BJ (cell line): ENCODE measurements around the gene RGS3. TPM values are rescaled to one million over a fixed set of nuclear protein-coding genes. Genes with fewer than 3 reads are reported as not detected.

Experiments used
- CTCF ChIA-PET: fragments of 350-600 bp; formaldehyde crosslinking; extraction: SDS; loops from one replicate; lab custom pipeline; 2021; ENCODE audit warnings: antibody characterized with exemption, inconsistent platforms; lab: Yijun Ruan, JAX
- POLR2A ChIA-PET: fragments of 300-600 bp; sonication (Branson Sonifier 250); formaldehyde crosslinking; extraction: SDS; loops from one replicate; lab custom pipeline; 2021; ENCODE audit warnings: antibody characterized with exemption; lab: Charles Lee
- DNase-seq: peaks from one replicate; pipeline ENCODE4 v3.0.0-alpha.2; 2011; ENCODE audit warnings: low read depth
- H3K27me3 ChIP-seq: 2 replicates; pipeline ENCODE4 v1.6.0; 2011; ENCODE audit warnings: low read length; ENCODE audit not compliant: control insufficient read depth, insufficient read depth
- H3K36me3 ChIP-seq: 2 replicates; pipeline ENCODE4 v1.5.1; 2011; ENCODE audit warnings: low read length; ENCODE audit not compliant: control insufficient read depth, insufficient read depth
- H3K4me3 ChIP-seq: 2 replicates; pipeline ENCODE4 v1.5.1; 2011; ENCODE audit warnings: low read depth, mild to moderate bottlenecking, control low read depth, low read length
- CTCF ChIP-seq: IDR thresholded peaks from 2 replicates; pipeline ENCODE4 v1.5.1; 2011; ENCODE audit warnings: low read depth, mild to moderate bottlenecking, control low read depth, inconsistent platforms, low read length, moderate library complexity; ENCODE audit not compliant: insufficient read depth
- polyA plus RNA-seq: library from polyadenylated mRNA; depleted of rRNA; stranded (reverse); fragments of >200 nt; gene quantifications from 2 replicates; pipeline ENCODE4 v1.2.3, GENCODE V29; 2011

Gene RGS3
- polyA plus RNA-seq, 1 experiment: 66.4 TPM

GRCh38 chr9:113536483-113537228 lies 73.1 kb downstream of the RGS3 start:
- CTCF ChIA-PET: interaction anchor here (1.2 to 3.4 kb wide), 2 partner anchors 11 to 28 kb away, joined by 4 to 9 read pairs; no protein-coding TSS in a partner anchor
- H3K27me3 ChIP-seq: no peaks in the 10 kb centered on the region; the same call in 1 of the 2 replicates
- POLR2A ChIA-PET: no interaction called here
- H3K36me3 ChIP-seq: no peaks in the 10 kb centered on the region
- no peak for DNase-seq
- TF ChIP-seq CTCF: no peak
- no peak overlapping the region for H3K4me3 ChIP-seq

GRCh38 chr9:113537229-113537810 lies 73.8 kb downstream of the RGS3 start:
- TF ChIP-seq CTCF: no peak
- no peaks in the 10 kb centered on the region for H3K36me3 ChIP-seq
- POLR2A ChIA-PET: no interaction called here
- no peak overlapping the region for H3K4me3 ChIP-seq
- CTCF ChIA-PET: interaction anchor here (3.4 kb wide), 1 partner anchor 12 kb away, joined by 9 read pairs; no protein-coding TSS in a partner anchor
- peaks cover under 1% of the 10 kb centered on the region for H3K27me3 ChIP-seq
- no peak for DNase-seq

- CTCF ChIA-PET: no interaction called here
- no peaks in the 10 kb centered on the region for H3K36me3 ChIP-seq
- no peak for TF ChIP-seq CTCF
- DNase-seq: no peak
- peaks cover 2% of the 10 kb centered on the region; the same call in 1 of the 2 replicates for H3K27me3 ChIP-seq
- H3K4me3 ChIP-seq: no peak overlapping the region
- POLR2A ChIA-PET: no interaction called here
Measured at GRCh38 chr9:113538131-113538530, 74.6 kb downstream of the RGS3 start.

GRCh38 chr9:113538701-113539430 lies 75.3 kb downstream of the RGS3 start:
- Histone ChIP-seq H3K4me3 (no peak overlapping the region), H3K36me3 (no peaks in the 10 kb centered on the region), H3K27me3 (peaks cover 3% of the 10 kb centered on the region)
- CTCF ChIA-PET: interaction anchor here (1.0 kb wide), 1 partner anchor 50 kb away, joined by 3 read pairs; no protein-coding TSS in a partner anchor
- no peak for TF ChIP-seq CTCF
- POLR2A ChIA-PET: no interaction called here
- no peak for DNase-seq

GRCh38 chr9:113540466-113540865 lies 76.9 kb downstream of the RGS3 start:
- Histone ChIP-seq H3K36me3 (no peaks in the 10 kb centered on the region), H3K27me3 (peaks cover 5% of the 10 kb centered on the region), H3K4me3 (no peak overlapping the region)
- ChIA-PET CTCF (no interaction called here), POLR2A (no interaction called here)
- TF ChIP-seq CTCF: no peak
- DNase-seq: no peak
